GM13976 (cell line): Measurements from ENCODE around the gene AZIN2.

Experiments used
- DNase-seq: peaks from one replicate; pipeline ENCODE4 v3.0.0; 2012; ENCODE audit warnings: low spot score
- in situ Hi-C: fragments of 300-500 bp; cut with MboI; formaldehyde crosslinking; loops from one replicate; pipeline ENCODE4 v1.12.0; 2022; ENCODE audit warnings: low sequenced_read_pairs, mixed read lengths, inconsistent platforms; ENCODE audit not compliant: unreplicated experiment
- TF ChIP-seq, protein P1 (sequence below): IDR thresholded peaks from 2 replicates; pipeline ENCODE4 v1.5.1; 2012; ENCODE audit warnings: borderline replicate concordance, mild to moderate bottlenecking; ENCODE audit not compliant: insufficient read depth; ENCODE audit errors: extremely low read depth, missing control alignments, control extremely low read depth

AZIN2 gene

DNA sequence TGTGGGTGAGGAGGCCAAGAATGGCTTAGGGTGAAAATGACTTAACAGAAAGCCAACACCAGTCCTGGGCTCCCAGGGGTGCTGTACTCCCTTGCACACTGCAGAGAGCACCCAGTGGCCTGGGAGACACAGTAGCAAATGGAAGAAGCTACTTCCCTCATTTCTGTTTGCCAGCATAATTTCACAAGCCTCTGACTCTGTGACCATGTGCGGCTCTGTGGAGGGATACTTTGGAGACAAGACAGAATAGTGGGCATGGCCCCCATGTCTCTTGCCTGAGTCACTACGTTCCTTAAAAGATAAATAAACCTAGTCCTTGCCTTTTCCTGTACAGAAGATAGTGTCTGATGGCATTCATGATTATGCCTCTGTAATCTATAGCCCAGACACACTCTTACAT lies 62.7 kb downstream of the AZIN2 start:
- DNase-seq: no peak
- TF ChIP-seq, protein P1, sequence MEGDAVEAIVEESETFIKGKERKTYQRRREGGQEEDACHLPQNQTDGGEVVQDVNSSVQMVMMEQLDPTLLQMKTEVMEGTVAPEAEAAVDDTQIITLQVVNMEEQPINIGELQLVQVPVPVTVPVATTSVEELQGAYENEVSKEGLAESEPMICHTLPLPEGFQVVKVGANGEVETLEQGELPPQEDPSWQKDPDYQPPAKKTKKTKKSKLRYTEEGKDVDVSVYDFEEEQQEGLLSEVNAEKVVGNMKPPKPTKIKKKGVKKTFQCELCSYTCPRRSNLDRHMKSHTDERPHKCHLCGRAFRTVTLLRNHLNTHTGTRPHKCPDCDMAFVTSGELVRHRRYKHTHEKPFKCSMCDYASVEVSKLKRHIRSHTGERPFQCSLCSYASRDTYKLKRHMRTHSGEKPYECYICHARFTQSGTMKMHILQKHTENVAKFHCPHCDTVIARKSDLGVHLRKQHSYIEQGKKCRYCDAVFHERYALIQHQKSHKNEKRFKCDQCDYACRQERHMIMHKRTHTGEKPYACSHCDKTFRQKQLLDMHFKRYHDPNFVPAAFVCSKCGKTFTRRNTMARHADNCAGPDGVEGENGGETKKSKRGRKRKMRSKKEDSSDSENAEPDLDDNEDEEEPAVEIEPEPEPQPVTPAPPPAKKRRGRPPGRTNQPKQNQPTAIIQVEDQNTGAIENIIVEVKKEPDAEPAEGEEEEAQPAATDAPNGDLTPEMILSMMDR: no peak
- in situ Hi-C loops: no loop called here

DNA sequence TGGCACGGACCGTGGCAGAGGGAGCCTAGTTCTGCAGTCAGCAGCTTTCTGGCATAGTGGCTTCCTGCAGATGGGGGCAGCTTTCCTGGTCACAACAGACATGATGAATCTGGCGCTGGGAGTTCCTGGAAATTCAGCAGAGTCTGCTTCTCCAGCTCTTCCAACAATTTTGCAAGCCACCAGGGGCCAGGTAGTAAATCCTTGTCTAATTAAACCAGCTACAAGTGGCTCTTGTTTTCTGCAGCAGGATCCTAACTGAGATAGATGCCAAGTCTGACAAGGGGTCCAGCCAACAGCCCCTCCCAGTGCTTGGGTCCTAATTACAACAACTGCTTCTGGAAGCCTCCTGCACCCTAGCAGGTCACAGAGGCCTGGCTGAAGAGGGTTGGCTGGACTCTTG lies 65.0 kb downstream of the AZIN2 start:
- no peak for DNase-seq
- in situ Hi-C loops: no loop called here
- TF ChIP-seq, protein P1: no peak

DNA sequence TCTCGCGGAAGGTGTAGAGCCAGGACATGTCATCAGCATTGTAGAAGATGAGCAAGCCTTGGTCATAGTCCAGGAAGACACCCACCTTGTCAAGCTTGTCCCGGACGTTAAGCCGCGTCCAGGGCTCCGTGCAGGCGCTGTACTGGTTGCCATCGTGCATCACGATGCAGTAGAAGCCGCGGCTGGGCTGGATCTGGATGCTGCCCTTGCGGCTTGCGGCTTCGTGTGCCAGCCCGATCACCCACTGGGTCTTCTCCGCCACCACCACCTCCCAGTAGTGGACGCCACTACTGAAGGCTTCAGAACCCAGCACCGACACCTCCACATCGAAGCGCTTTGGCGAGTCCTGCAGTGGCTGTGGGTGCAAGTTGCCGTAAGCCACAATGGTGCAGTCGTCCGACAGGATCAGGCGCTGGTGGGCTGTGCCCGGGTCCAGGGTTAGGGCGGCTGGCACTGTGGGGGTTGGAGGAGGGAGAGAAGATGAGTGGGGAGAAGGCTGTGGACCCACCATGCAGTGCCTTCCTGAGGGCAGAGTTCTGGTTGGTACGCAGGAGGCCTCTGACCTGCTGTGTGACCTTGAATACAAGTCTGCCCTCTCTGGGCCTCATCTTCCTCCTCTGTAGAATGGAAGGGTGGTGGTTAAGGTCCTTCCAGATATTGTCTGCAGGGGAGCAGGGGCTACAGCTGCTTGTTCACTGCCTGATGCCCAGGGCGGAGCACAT lies 66.5 kb downstream of the AZIN2 start:
- TF ChIP-seq, protein P1: no peak
- in situ Hi-C loops: no loop called here
- DNase-seq: no peak

DNA sequence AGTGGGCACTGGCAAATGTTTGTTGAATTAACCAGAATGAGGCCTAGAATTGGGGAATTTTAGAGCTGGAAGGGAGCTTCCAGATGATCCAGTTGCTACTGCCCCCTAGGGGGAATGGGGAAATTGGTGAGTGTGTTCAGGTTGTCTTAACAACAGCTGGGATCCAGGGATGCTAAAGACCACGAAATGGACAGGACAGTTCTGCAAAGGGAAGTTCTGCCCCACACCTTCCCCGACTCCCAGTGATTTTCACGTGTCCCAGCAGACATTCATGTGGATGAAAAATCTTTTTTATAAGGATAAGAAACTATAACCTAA lies 67.0 kb downstream of the AZIN2 start:
- in situ Hi-C loops: no loop called here
- DNase-seq: no peak
- TF ChIP-seq, protein P1: peak; percentile 23

DNA sequence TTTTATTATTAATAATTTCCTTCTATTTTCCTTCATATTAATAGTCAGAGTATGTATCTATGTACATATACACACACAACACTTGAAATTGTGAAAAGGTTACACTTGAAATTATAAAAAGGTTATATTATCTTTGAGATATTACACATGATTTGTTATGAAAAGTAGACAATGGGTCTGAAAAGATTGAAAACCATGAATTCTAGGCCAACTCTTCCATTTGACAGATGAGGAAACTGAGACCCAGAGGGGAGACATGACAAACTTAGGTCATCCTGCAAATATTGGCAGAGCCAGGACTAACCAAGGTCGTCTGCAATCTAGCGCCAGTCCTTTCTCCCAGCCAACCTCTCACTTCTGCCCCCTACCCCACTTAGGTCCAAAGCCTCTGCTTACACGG lies 67.7 kb downstream of the AZIN2 start:
- TF ChIP-seq, protein P1: no peak
- in situ Hi-C loops: no loop called here
- no peak for DNase-seq

DNA sequence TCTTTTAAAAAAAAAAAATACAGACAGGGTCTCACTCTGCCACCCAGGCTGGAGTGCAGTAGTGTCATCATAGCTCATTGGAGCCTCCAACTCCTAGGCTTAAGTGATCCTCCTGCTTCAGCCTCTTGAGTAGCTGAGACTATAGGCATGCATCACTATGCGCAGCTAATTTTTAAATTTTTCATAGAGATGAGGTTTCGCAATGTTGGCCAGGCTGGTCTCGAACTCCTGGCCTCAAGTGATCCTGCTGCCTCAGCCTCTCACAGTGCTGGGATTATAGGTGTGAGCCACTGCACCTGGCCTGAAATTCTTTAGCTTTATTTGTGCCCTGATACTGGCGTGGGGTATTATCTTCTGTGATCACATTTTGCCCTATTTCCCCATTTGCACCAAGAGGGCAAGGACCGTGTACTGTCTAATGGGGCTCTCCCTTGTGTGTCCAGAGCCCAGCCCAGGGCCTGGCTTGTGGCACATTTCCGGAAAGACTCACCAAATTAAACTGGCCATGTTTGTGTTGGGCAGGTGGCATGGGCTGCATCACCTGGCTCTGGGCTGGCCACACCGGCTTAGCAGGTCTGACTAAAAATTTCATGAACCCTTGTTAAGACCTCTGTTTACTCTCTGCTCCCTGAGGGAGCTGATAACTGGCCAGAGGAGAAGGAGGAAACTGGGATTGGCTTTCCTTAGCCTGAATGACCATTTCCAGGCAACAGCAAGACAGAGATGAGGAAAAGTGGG lies 68.7 kb downstream of the AZIN2 start:
- in situ Hi-C loops: no loop called here

More for the DNA sequence above, 68.7 kb downstream of the AZIN2 start:
- no peak for DNase-seq
- TF ChIP-seq, protein P1: no peak
